ENCODE results near the gene SH3YL1.

DNA sequence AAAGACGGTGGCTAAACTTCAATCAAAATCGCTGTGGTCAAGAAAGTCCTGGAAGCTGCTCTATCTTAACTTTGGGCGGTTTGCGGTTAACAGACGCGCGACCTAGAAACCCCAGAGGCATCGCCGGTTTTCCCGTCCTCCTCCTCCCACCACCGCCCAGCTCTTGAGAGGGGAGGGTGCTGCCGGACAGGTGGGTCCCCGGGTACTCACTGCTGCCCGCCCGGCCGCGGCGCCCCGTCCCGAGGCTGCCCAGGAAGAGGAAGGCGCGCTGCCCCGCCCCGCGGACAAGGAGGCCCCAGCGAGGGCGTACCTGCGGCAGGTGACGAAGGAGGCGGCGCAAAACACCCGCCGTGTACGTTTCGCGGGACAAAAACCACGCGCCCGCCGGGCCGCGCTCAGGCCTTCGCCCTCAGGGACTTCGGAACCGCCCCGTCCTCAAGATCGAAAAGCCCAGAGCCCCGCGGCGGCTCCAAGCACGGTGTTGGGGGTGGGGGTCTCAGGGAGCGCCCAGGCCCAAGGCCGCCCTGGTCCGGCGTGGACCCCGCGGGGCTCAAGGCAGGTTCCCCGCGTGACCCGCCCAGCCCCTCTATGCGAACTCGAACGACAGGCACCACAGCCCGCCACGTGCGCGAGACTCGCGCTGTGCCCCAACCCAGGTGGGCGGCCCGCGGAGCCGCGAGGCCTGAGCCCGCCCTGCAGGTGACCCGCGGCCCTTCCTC is at the start of gene SH3YL1:
- TF ChIP-seq EZH2 (IDR thresholded peaks at IDR 0.05) (no peak), POLR2AphosphoS5 (IDR thresholded peaks at IDR 0.05; ENCODE audit: borderline replicate concordance, low read depth, low read length) (no peak), FOXP2 (optimal IDR thresholded peaks at IDR 0.05; ENCODE audit: control extremely low read depth, extremely low read length, insufficient read depth) (no peak)
